Kidney capillary endothelial cell (primary cell): ENCODE measurements around the gene GGA2.
A peak's percentile ranks its signal among the peaks of the same experiment; 100 is the strongest.
"Not testable (repeated sequence)": the region's sequence is repeated elsewhere in the genome, so short reads cannot be mapped to it uniquely, and the experiment has no call there.

ENCODE experiments used
- DNase-seq: peaks from one replicate; pipeline ENCODE4 v3.0.0-alpha.2; 2018; ENCODE audit warnings: low spot score

Gene GGA2

DNA sequence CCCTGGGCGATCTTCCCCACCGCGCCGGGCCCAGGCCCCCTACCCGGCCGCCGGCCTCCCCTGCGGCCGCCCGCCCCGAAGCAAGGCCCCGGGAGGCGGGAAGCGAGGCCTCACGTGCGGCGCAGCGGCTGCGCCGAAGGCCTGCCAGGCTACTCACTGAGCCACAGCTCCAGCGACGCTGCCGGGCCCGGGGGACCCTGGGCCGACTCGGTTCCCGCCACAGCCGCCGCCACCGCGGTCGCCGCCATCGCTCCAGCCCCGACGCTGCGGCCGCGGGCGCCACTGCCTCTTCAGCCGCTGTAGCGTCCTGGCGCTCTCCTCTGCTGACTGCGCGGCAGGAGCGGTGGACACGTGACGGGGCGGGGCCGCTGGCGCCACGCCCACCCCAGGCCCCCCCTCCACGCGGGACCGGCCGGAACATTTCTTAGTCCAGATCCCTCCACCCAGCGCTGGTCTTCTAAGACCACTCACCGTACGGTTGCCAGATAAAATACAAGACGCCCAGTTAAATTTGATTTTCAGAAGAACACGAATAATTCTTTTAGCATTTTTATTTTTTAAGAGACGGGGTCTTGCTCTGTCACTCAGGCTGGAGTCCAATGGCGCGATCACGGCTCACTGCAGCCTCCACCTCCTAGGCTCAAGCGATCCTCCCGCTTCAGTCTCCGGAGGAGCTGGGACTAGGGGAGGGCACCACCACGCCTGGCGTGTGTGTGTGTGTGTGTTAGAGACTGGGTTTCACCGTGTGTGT lies at the start of gene GGA2:
TSS of gene GGA2 (minus strand) at position 331 of the 751 bp plus-strand sequence. CDS start at position 248, 83 bp downstream.
- DNase-seq: peak; percentile 69

DNA sequence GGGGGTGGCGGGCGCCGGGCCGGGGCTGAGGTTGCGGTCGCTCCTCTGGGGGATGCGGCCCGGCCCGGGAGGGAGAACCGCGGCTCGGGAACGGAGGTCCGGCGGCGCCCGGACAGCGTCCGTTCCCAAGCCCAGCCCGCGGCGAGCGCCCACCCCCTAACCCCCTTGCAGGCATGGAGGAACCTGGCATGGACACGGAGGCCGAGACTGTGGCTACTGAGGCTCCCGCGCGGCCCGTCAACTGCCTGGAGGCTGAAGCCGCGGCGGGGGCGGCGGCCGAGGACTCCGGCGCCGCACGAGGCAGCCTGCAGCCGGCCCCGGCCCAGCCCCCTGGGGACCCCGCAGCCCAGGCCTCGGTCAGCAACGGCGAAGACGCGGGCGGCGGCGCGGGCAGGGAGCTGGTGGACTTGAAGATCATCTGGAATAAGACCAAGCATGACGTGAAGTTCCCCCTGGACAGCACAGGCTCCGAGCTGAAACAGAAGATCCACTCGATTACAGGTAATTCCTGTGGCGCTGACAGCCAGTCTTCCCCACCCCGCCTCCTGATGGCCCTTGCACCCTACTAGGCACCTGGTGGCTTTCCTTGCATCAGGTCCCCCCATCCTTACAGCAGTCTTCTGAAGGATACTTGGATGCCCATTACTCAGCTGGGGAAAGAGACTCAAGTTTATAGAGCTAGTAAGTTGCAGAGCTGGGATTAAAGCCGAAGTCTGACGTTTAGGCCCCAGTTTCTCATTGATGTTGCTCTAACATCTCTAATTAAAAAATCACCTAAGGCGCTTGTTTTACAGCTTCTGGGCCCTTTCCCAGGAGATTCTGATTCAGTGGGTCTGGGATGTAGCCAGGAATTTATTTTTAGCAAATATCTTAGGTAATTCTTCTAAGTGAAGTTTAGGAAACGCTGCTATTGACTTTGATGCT lies 47.7 kb upstream of the GGA2 start:
- no peak for DNase-seq

DNA sequence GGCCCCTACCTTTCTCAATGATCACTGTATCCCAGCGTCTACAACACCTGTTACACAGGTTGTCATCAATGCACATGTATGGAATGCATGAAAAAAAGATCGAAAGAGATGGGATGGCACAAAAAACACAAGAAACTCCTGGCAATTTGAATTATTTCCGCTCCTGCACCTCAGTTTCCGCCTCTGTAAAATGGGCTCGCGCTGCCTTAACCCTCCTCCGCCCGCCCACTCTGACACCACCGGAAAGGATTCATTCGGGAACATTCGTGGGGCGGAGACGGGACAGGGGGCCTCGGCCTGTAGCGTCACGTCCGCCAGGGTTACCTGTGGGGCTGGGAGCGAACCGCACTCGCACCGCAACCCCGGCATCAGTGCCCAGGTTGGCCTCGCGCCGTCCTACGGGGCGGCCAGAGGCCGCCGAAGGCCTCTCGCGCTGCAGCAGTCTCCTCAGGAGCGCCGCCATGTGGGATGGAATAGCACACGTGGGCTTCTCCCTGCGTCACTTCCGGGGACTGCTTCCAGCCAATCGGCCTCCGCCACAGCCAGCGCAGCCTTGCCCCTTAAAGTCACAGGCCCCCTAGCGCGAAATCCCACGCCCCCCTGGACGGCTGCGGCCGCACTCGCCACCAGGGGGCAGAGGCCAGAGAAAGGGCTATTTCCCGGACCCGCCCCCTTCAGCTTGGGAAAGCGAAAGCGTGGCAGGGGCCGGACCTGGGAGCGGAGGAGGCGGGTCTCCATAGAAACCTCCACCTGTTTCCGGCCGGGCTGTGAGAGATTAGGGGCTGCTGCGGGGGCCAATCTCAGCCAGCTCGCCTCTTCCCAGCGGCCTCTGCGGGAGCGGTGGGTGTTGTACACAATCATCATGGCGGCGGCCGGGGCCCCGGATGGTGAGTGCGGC lies 46.8 kb upstream of the GGA2 start, which contains the start of the genes EARS2 and UBFD1:
TSS of gene EARS2 (minus strand) at position 470 of the 898 bp plus-strand sequence. CDS start at position 463, 7 bp downstream.
TSS of gene UBFD1 (plus strand) at position 847 of the 898 bp plus-strand sequence. CDS start at position 863, 16 bp downstream.
- DNase-seq: peak; percentile 97

GRCh38 chr16:23554536-23554935 lies 44.2 kb upstream of the GGA2 start:
- DNase-seq: no peak

GRCh38 chr16:23552161-23552560 lies 41.9 kb upstream of the GGA2 start:
- DNase-seq: no peak

DNA sequence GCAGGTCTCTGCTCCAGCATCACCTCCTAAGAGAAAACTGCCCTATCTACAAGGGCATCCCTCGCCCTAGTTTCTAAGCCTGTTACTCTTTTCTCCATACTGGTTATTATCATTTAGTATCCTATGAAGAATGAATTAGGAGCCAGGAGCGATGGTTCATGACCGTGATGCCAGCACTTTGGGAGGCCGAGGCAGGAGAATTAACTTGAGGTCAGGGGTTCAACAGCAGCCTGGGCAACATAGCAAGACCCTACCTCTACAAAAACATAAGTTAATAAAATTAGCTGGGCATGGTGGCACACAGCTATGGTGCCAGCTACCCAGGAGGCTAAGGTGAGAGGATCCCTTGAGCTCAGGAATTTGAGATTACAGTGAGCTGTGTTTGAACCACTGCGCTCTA lies 39.6 kb upstream of the GGA2 start:
- DNase-seq: no peak

DNA sequence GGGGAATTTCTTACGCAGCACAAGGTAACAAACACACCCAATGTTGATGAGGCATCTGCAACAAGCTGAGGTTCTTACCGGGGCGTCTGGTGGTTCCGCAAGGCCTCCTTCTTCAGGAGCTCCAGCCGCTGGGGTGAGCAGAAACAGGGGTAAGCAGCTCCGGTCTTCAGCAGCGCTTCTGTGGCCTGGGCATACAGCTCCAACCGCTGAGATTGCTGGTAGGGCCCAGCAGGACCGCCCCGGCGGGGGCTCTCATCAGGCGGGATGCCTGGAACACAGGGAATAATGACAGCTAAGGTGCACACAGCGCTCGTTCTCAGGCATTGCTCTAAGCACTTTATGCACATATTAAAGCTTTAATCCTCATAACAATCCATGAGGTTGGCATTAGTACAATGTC lies 34.1 kb upstream of the GGA2 start:
- no peak for DNase-seq

DNA sequence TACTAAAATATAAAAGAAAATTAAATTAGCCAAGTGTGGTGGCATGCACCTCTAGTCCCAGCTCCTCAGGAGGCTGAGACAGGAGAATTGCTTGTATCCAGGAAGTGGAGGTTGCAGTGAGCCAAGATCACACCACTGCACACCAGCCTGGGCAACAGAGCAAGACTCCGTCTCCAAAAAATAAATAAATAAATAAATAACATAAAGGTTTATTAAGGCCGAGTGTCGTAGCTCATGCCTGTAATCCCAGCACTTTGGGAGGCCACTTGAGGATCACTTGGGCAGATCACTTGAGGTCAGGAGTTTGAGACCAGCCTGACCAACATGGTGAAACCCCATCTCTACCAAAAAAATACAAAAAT lies 30.5 kb upstream of the GGA2 start:
- DNase-seq: not testable (repeated sequence)

GRCh38 chr16:23539984-23540816 lies 29.9 kb upstream of the GGA2 start:
- no peak for DNase-seq

- no peak for DNase-seq
Measured at GRCh38 chr16:23538919-23539278, 28.6 kb upstream of the GGA2 start.

- no peak for DNase-seq
Measured at GRCh38 chr16:23537390-23537789, 27.1 kb upstream of the GGA2 start.

GRCh38 chr16:23535901-23536300 lies 25.6 kb upstream of the GGA2 start:
- DNase-seq: no peak

- DNase-seq: no peak
Measured at GRCh38 chr16:23534868-23535860, 24.9 kb upstream of the GGA2 start.

DNA sequence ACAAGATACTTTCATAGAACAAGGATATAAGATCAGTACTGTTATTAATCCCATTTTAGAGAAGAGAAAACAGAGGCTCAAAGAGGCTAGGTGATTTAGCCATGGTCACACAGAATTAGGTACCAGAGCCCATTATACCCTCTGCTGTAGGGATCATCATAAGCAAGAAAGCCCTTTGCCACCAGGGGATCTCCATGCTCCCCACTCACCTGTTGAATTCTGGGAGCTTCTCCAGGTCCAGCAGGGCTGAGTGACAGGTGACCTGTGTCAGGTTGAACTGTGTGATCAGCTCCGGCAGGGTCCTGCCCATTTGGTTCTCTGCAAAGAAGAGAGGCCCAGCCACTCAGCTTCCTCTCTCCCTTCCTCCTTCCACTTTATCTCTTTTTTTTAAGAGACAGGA lies 22.2 kb upstream of the GGA2 start:
- no peak for DNase-seq

- DNase-seq: no peak
Measured at GRCh38 chr16:23530062-23530461, 19.8 kb upstream of the GGA2 start.

GRCh38 chr16:23528644-23529310 lies 18.5 kb upstream of the GGA2 start:
- no peak for DNase-seq

DNA sequence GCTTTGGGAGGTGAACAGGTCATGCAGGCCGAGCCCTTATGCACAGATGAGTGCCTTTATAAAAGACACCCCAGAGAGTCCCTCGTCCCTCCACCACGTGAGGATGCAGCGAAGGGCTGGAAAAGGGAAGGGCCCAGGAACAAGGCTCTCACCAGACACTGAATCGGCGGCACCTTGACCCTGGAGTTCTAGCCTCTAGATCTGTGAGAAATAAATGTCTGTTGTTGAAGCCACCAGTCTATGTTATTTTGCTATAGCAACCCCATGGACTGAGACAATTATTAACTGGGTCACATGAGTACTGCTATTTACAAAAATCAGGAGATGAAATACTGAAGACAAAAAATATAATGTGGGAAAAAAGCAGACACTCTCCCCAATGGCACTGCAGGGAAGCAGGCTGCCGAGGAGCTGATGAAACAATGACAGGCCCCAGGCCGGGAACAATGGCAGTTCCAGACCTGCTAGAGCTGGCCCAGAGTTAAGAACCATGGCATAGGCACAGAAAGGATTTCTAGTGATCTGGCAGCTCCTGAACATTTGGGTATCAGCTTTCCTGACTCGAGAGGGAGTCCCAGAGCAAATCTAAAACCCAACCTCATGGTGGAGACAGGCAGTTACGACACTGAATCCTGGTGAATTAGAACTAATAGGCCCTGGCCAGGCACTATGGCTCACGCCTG lies 17.8 kb upstream of the GGA2 start:
- no peak for DNase-seq

DNA sequence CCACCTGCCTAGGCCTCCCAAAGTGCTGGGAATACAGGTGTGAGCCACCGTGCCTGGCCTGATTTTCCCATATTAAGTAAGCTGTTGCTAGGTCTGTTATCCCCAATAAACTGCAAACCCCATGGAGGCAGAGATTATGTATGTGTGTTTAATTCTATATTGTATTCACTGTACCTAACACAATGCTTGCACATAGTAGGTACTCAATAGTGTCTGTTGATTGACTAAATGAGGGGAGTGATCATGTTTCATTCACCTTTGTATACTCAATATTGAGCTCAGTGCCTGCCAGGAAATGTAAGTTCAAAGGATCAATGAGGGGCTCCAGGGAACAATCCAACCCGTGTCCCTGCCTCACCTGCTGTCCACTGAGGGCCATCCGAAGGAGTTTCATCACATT lies 14.6 kb upstream of the GGA2 start:
- DNase-seq: no peak
